GM19023 (cell line): ENCODE data around the gene IZUMO1.

Source experiments
- ATAC-seq: cut with Tn5 transposase; IDR thresholded peaks from one replicate; pipeline ENCODE4 v1.9.1; 2021; ENCODE audit warnings: mild to moderate bottlenecking, moderate library complexity; ENCODE audit not compliant: unreplicated experiment

The IZUMO1 gene

GRCh38 chr19:48757741-48758144 lies 11.0 kb upstream of the IZUMO1 start:
- no peak for ATAC-seq

DNA sequence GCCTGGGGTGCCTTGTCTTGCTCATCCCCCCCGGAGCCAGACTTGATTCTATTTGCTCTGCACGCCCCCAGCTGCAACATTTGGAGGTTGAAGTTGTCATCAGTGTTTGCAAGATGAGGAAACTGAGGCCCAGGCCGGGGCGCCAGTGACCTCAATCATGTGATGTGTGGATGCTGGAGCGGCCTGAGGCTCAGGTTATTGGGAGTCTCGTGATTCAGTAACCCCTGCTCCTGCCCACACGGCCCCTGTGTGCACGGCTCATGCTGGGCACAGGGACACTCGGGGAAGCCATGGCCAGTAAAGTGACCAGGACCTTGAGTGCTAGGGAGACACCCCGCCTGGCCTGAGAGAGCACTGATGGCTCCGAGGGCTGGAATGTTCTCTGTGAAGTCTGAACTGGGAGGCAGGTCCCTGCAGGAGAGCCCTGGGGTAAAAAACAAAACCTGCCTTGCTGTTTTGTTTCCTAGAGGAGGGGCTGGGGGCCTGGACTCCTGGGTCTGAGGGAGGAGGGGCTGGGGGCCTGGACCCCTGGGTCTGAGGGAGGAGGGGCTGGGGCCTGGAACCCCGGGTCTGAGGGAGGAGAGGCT lies 10.5 kb upstream of the IZUMO1 start:
- no peak for ATAC-seq

- ATAC-seq = no peak
These were observed 10.0 kb upstream of the IZUMO1 start for GRCh38 chr19:48756686-48757085.

DNA sequence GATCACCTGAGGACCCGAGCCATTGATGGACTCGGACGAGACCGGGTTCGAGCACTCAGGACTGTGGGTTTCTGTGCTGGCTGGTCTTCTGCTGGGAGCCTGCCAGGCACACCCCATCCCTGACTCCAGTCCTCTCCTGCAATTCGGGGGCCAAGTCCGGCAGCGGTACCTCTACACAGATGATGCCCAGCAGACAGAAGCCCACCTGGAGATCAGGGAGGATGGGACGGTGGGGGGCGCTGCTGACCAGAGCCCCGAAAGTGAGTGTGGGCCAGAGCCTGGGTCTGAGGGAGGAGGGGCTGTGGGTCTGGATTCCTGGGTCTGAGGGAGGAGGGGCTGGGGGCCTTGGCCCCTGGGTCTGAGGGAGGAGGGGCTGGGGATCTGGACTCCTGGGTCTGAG lies 9.5 kb upstream of the IZUMO1 start:
- no peak for ATAC-seq

GRCh38 chr19:48755787-48756186 lies 9.1 kb upstream of the IZUMO1 start:
- ATAC-seq = no peak

DNA sequence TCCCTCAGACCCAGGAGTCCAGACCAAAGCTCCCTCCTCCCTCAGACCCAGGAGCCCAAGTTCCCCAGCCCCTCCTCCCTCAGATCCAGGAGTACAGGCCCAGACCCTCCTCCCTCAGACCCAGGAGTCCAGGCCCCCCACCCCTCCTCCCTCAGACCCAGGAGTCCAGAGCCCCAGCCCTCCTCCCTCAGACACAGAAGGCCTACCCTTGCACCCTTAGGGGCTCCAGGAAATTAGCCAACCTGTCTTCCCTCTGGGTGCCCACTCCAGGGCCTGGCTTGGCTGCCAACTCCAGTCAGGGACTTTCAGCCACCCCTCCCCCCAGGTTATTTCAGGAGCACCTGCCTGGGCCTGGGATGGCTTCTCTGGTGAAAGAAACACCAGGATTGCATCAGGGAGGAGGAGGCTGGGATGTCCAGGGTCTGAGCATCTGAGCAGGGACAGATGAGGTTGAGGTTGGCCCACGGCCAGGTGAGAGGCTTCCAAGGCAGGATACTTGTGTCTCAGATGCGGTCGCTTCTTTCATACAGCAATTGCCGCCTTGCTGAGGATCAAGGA lies 8.5 kb upstream of the IZUMO1 start, which contains the start of gene FGF21:
Gene FGF21, plus strand, starts transcription at position 441 of the 558 bp plus-strand sequence. CDS start 713 bp downstream, outside the sequence.
- no peak for ATAC-seq

- ATAC-seq = no peak
These were observed 6.0 kb upstream of the IZUMO1 start, which contains the start of gene FUT1 for GRCh38 chr19:48752496-48753365. Gene FUT1, minus strand, starts transcription at chr19:48752641. Its CDS starts 1,360 bp downstream, at chr19:48751281.

- ATAC-seq = no peak
These were observed 5.3 kb upstream of the IZUMO1 start for GRCh38 chr19:48751845-48752495.

DNA sequence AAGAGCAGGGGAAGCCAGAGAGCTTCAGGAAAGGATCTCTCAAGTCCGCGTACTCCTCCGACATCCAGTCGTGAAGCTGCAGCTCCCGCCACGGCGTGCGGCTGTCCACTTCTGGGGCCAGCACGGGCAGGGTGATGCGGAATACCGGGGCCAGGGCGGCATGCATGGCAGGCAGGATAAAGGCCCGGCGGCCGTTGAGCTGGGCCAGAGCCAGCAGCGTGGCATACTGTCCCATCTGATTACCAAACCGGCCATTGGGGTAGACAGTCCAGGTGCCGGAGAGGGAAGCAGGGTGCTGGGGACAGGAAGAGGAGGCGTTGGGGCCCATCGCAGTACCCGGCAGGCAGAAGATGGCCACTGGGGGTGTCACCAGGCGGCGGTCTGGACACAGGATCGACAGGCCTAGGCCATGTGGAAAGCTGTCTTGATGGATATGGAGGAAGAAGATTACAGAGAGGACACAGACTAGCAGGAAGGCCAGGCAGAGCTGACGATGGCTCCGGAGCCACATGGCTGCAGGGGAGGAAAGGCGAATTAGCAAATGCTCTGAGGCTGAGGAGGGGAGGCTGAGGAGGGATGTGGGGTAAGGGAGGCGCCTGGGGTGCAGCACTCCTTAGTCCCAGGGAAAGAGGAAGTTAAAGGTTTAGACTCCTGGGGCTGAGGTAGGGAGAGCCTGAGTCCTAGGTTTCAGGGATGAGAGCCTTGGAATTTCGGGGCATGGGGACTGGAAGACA lies 4.2 kb upstream of the IZUMO1 start:
- no peak for ATAC-seq

- ATAC-seq = no peak
These were observed 3.6 kb upstream of the IZUMO1 start for GRCh38 chr19:48750351-48750750.

DNA sequence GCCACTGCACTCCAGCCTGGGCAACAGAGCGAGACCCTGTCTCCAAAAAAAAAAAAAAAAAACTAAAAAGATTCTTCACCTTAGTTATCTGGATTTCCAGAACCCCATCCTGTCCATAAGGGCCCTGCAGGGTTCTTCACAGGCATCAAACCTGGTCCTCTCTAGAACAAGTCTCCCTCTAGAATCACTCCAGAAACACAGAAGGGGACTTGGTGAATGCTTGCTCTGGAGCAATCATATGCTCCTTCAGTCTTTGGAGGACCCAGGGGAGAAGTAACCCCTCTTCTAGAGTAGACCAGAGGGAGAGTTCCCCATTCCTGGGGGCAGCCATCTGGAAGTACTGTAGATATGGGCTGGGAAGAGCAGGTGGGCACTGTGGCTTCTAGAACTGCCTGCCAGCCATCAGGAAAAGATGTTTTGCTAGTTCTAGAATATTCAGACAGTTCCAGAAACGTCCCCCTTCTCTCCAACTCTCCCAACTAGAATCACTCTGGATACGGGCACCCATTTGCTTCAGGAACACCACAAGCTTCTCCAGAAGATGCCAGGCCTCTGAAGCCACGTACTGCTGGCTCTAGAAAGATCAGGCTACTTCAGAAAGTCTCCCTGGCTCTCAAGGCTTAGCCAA lies 3.0 kb upstream of the IZUMO1 start:
- no peak for ATAC-seq

GRCh38 chr19:48746110-48746509 lies 599 bp downstream of the IZUMO1 start:
- ATAC-seq = no peak

- ATAC-seq = no peak
These were observed 1.3 kb downstream of the IZUMO1 start for GRCh38 chr19:48745208-48745995.

GRCh38 chr19:48742096-48742495 lies 4.6 kb downstream of the IZUMO1 start:
- ATAC-seq = no peak

DNA sequence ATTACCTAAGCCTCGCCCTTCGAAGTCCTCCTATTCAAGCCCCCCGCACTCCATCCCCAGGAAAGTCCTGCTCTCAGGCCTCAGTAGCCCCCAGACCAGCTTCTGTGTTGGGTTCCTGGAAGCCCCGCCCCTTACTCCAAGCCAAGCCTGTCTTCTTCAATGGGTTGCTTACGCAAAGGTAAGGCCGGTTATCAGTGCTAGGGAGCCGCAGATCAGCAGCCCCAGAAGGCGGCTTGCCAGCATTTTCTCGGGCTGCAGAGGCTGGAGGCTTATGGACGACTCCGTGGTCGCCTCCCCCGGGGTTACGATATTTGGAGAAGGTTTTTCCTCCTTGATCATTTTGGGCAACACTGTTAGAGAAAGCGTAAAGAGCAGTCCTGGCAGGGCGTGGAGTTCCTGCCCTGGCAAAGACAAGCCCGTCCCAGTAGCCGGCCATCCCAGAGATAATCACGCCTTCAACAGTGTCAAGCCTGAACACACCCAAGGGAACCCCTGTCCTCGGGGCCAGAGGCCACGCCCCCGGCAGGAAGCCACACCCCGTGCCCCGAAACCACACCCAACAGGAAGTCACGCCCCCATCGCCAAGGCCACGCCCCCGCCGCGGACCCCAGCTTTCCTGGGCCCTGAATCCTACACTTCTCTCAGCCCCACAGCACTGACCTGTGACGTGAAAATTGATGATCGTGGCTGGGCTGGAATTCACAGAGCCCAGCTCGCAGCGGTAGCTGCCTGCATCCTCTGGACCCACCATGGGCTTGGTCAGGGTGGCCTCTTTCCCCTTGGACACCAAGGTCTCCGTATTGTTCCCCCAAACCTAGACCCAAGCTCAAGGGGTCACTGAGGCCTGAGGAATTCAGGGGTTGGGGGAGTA lies 5.3 kb downstream of the IZUMO1 start:
- no peak for ATAC-seq

- ATAC-seq = no peak
These were observed 6.3 kb downstream of the IZUMO1 start, which contains the start of gene RASIP1 for GRCh38 chr19:48740164-48740972. Gene RASIP1, minus strand, starts transcription at chr19:48740610. Its CDS starts 328 bp downstream, at chr19:48740282.

DNA sequence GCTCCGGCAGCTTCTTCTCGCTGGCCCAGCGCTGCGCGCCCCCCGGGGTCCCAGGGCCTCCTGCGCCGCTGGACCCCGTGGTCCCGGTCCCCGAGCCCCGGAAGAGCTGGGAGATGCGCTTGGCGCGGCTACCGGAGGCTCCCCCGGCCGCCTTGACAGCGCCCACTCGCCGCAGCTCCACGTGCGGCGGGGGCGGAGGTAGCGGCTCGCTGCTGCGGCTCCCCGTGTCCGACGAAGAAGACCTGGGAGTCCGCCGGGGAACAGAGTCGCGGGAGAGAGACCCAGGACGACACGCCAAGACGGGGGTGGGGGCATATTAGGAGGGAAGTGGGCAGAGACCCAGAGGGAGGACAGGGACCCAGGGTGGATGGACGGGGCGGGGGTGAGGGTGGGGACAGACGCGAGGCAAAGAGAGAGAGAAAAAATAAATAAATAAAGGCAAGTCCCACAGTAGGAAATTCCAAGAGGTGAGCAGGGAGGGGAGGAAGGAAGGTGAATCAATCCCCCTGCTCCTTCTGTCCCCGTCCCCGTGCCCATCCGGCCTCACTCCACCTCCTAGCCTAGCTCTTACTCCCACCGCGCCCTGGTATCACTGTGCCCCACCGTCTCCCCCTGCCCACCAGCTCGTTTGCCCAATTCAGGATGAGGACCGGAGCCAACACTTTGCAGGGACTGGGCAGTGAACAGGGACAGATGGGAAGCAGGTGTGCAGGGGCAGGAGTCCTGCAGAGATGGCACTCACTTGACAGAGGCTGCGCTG lies 7.1 kb downstream of the IZUMO1 start:
- no peak for ATAC-seq
